Measurements from ENCODE around the gene ERF. TPM values are rescaled to one million over a fixed set of nuclear protein-coding genes. Genes with fewer than 3 reads are reported as not detected.
A peak's percentile ranks its signal among the peaks of the same experiment; 100 is the strongest.

The ERF gene
- total RNA-seq, 6 experiments from 2014 or later, result 15.4 to 35.7 (median 30.5) TPM

GRCh38 chr19:42281146-42281826, 26.4 kb upstream of the ERF start:
- TF ChIP-seq CTCF (IDR thresholded peaks at IDR 0.05) (no peak), POLR2A (IDR thresholded peaks at IDR 0.05) (no peak)
- no peaks in the 10 kb centered on the region for H3K36me3 ChIP-seq
- intact Hi-C loops (cut with DNase I), result no loop called here
- DNase-seq (peak; percentile 50 to 62 (median 55)), ATAC-seq (no peak)
- H3K27me3 ChIP-seq, result no peaks in the 10 kb centered on the region
- no peaks in the 10 kb centered on the region for H3K9me3 ChIP-seq
- H3K27ac ChIP-seq, result peak overlapping the region; percentile 66 to 78 (median 78)
- H3K4me1 ChIP-seq, result peaks cover 0 to 60% (median 23%) of the 10 kb centered on the region in 4 donors
- 39% methylated on average over 17 of the region's 25 CpGs for WGBS (ENCODE audit: insufficient coverage, low coverage, low lambda C conversion rate, missing lambda C conversion rate)
- H3K4me3 ChIP-seq, result peak overlapping the region in 1 of 3 donors; percentile 82

GRCh38 chr19:42280815-42281145, 25.9 kb upstream of the ERF start:
- ATAC-seq, result no peak
- H3K27ac ChIP-seq, result peak overlapping the region; percentile 66 to 87 (median 78)
- H3K4me1 ChIP-seq, result peaks cover 0 to 55% (median 22%) of the 10 kb centered on the region in 4 donors
- 8% methylated on average over 19 of the region's 20 CpGs for WGBS (ENCODE audit: insufficient coverage, low coverage, low lambda C conversion rate, missing lambda C conversion rate)
- TF ChIP-seq POLR2A (IDR thresholded peaks at IDR 0.05) (no peak), CTCF (IDR thresholded peaks at IDR 0.05) (no peak)
- DNase-seq, result no peak
- intact Hi-C loops (cut with DNase I), result no loop called here
- H3K4me3 ChIP-seq, result peak overlapping the region; percentile 73 to 82 (median 76)
- H3K9me3 ChIP-seq, result no peaks in the 10 kb centered on the region
- H3K36me3 ChIP-seq, result no peaks in the 10 kb centered on the region
- no peaks in the 10 kb centered on the region for H3K27me3 ChIP-seq

- H3K36me3 ChIP-seq, result no peaks in the 10 kb centered on the region
- peak overlapping the region; percentile 66 to 87 (median 78) for H3K27ac ChIP-seq
- 0% methylated on average over 24 of the region's 89 CpGs for WGBS (ENCODE audit: insufficient coverage, low coverage, low lambda C conversion rate, missing lambda C conversion rate)
- H3K27me3 ChIP-seq, result no peaks in the 10 kb centered on the region
- ATAC-seq, result peak; percentile 46 to 64 (median 56)
- H3K4me1 ChIP-seq, result peaks cover 0 to 50% (median 19%) of the 10 kb centered on the region in 4 donors
- H3K9me3 ChIP-seq, result no peaks in the 10 kb centered on the region
- intact Hi-C loops (cut with DNase I), result no loop called here
- peak; percentile 55 for TF ChIP-seq POLR2A (IDR thresholded peaks at IDR 0.05)
- TF ChIP-seq CTCF (IDR thresholded peaks at IDR 0.05), result peak; percentile 86 to 94 (median 89)
- DNase-seq, result peak; percentile 89 to 91 (median 90)
- peak overlapping the region; percentile 73 to 82 (median 76) for H3K4me3 ChIP-seq
These were observed 25.2 kb upstream of the ERF start for GRCh38 chr19:42279902-42280814.

- TF ChIP-seq POLR2A (IDR thresholded peaks at IDR 0.05) (no peak), CTCF (IDR thresholded peaks at IDR 0.05) (no peak)
- H3K36me3 ChIP-seq, result peaks cover 0 to 4% (median 0%) of the 10 kb centered on the region in 4 donors
- H3K27me3 ChIP-seq, result no peaks in the 10 kb centered on the region
- peak overlapping the region; percentile 66 to 87 (median 78) for H3K27ac ChIP-seq
- 2% methylated on average over 6 of the region's 6 CpGs for WGBS (ENCODE audit: insufficient coverage, low coverage, low lambda C conversion rate, missing lambda C conversion rate)
- peak overlapping the region; percentile 73 to 82 (median 76) for H3K4me3 ChIP-seq
- ATAC-seq (no peak), DNase-seq (no peak)
- peaks cover 0 to 46% (median 18%) of the 10 kb centered on the region in 4 donors for H3K4me1 ChIP-seq
- intact Hi-C loops (cut with DNase I), result no loop called here
- no peaks in the 10 kb centered on the region for H3K9me3 ChIP-seq
These were observed 24.4 kb upstream of the ERF start for GRCh38 chr19:42279155-42279901.

Measured in right lobe of liver (tissue), 6 donors.